ENCODE results near the gene S1PR3. TPM values are rescaled to one million over a fixed set of nuclear protein-coding genes. Genes with fewer than 3 reads are reported as not detected.

The S1PR3 gene
- total and polyA plus RNA-seq, 2 donors (not counting 3 experiments of a cell fraction or from before 2014, with no cell fraction given): 12.5 to 25.8 TPM

DNA sequence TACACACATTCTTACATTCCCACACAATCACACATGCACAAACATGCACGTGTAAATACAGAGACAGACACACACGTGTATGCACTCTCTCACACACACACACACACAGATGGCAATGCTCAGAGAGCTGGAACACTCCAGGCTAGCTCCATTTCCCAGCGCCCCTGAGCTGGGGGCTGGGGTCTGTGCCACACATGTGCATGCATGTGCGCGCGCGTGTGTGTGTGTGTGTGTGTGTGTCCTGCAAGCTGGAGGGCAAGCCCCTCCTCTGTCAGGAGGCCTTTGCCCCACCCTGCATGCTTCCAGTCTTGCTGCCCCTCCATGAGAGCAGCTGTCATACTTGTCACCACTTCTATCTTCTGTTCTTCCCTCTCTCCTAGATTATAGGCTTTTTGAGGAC, 16.6 kb upstream of the S1PR3 start:
- intact Hi-C loops (cut with micrococcal nuclease) (no loop called here), dilution Hi-C loops (cut with MboI; ENCODE audit: extremely low pct_ligation_motif_present, low sequenced_read_pairs) (no loop called here)
- CTCF ChIA-PET: no interaction called here
- H3K4me3 ChIP-seq (replicated peaks in 1 of 3; ENCODE audit: insufficient read depth in 1 of 3, low read depth in 1 of 3, low read length in 3 of 3): no peak overlapping the region
- H3K9ac ChIP-seq (replicated peaks; ENCODE audit: extremely low read depth, insufficient read depth, low read length): no peak overlapping the region
- no peak overlapping the region for H3K4me2 ChIP-seq (ENCODE audit: insufficient read depth, low read length)
- H2AFZ ChIP-seq (ENCODE audit: low read depth, low read length): no peak overlapping the region
- TF ChIP-seq EZH2 (IDR thresholded peaks at IDR 0.05; ENCODE audit: borderline replicate concordance, low read depth, low read length, severe bottlenecking) (no peak), FOS (IDR thresholded peaks at IDR 0.05; ENCODE audit: borderline replicate concordance, insufficient read depth, low read length) (no peak), POLR2A (IDR thresholded peaks at IDR 0.05; ENCODE audit: low read depth, low read length) (no peak), MYC (IDR thresholded peaks at IDR 0.05; ENCODE audit: low read depth, low read length) (no peak), GATA2 (IDR thresholded peaks at IDR 0.05; ENCODE audit: insufficient read depth, insufficient read length, low read depth, low read length) (no peak)
- TF ChIP-seq, protein P1, sequence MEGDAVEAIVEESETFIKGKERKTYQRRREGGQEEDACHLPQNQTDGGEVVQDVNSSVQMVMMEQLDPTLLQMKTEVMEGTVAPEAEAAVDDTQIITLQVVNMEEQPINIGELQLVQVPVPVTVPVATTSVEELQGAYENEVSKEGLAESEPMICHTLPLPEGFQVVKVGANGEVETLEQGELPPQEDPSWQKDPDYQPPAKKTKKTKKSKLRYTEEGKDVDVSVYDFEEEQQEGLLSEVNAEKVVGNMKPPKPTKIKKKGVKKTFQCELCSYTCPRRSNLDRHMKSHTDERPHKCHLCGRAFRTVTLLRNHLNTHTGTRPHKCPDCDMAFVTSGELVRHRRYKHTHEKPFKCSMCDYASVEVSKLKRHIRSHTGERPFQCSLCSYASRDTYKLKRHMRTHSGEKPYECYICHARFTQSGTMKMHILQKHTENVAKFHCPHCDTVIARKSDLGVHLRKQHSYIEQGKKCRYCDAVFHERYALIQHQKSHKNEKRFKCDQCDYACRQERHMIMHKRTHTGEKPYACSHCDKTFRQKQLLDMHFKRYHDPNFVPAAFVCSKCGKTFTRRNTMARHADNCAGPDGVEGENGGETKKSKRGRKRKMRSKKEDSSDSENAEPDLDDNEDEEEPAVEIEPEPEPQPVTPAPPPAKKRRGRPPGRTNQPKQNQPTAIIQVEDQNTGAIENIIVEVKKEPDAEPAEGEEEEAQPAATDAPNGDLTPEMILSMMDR (IDR thresholded peaks at IDR 0.05; ENCODE audit: extremely low read depth in 1 of 2, insufficient read depth in 1 of 2, low read depth in 1 of 2, low read length in 2 of 2): no peak
- no TSS peak for BruUV-seq (replicated peaks)
- H3K9me3 ChIP-seq (replicated peaks; ENCODE audit: control insufficient read depth, insufficient read depth, low read length): no peaks in the 10 kb centered on the region
- no peak for FAIRE-seq
- peaks cover 3 to 5% of the 10 kb centered on the region in 2 experiments for H3K27me3 ChIP-seq (ENCODE audit: control insufficient read depth in 2 of 2, insufficient read depth in 2 of 2, low read length in 2 of 2)
- DNase-seq (ENCODE audit: low read depth, low spot score): no peak
- no peaks in the 10 kb centered on the region for H3K36me3 ChIP-seq (ENCODE audit: control insufficient read depth in 2 of 2, extremely low read depth in 1 of 2, insufficient read depth in 2 of 2, low read length in 2 of 2)
- H3K79me2 ChIP-seq (ENCODE audit: control insufficient read depth, insufficient read depth, low read length): no peaks in the 10 kb centered on the region
- H3K4me1 ChIP-seq (ENCODE audit: control insufficient read depth, extremely low read depth, insufficient read depth, low read length): no peaks in the 10 kb centered on the region
- no peaks in the 10 kb centered on the region for H4K20me1 ChIP-seq (replicated peaks; ENCODE audit: control insufficient read depth, extremely low read depth, insufficient read depth, low read length)
- no peaks in the 10 kb centered on the region for H3K9me1 ChIP-seq (replicated peaks; ENCODE audit: control insufficient read depth, extremely low read depth, insufficient read depth, low read length)
- H3K27ac ChIP-seq (ENCODE audit: insufficient read depth, low read depth, low read length): no peak overlapping the region
- POLR2A ChIA-PET: no interaction called here

All from endothelial cell of umbilical vein (primary cell).